HUDEP-2 (cell line): ENCODE measurements around the gene UBE3C.
"Not testable (repeated sequence)": the region's sequence is repeated elsewhere in the genome, so short reads cannot be mapped to it uniquely, and the experiment has no call there.

Experiments
- DNase-seq, 76 experiments: peaks; one replicate each; lab custom pipeline; 2025; ENCODE audit not compliant: unreplicated experiment in 76 of 76; lab: John Stamatoyannopoulos, UW

Gene UBE3C

GRCh38 chr7:157138424-157139110 lies at the start of gene UBE3C:
Gene UBE3C, plus strand, starts transcription at chr7:157138926. Its CDS starts 347 bp downstream, at chr7:157139273.
- DNase-seq = peak in 74 of 76 experiments; percentile 23 to 90 (median 76)

GRCh38 chr7:157089100-157089610 lies 49.6 kb upstream of the UBE3C start:
- no peak for DNase-seq

GRCh38 chr7:157090485-157091165 lies 48.1 kb upstream of the UBE3C start:
- no peak for DNase-seq

- no peak for DNase-seq
Measured at GRCh38 chr7:157096286-157097055, 42.3 kb upstream of the UBE3C start.

GRCh38 chr7:157097056-157097329 lies 41.7 kb upstream of the UBE3C start:
- DNase-seq = no peak

- no peak for DNase-seq
Measured at GRCh38 chr7:157097569-157097968, 41.2 kb upstream of the UBE3C start.

GRCh38 chr7:157100005-157100404 lies 38.7 kb upstream of the UBE3C start:
- DNase-seq = not testable (repeated sequence)

GRCh38 chr7:157103641-157104040 lies 35.1 kb upstream of the UBE3C start:
- DNase-seq = not testable (repeated sequence)

- DNase-seq = no peak
Measured at GRCh38 chr7:157111311-157111710, 27.4 kb upstream of the UBE3C start.

GRCh38 chr7:157112706-157113105 lies 26.0 kb upstream of the UBE3C start:
- no peak for DNase-seq

- no peak for DNase-seq
Measured at GRCh38 chr7:157113607-157114006, 25.1 kb upstream of the UBE3C start.

- DNase-seq = no peak
Measured at GRCh38 chr7:157116762-157117161, 22.0 kb upstream of the UBE3C start.

- no peak for DNase-seq
Measured at GRCh38 chr7:157117796-157118195, 20.9 kb upstream of the UBE3C start.

GRCh38 chr7:157120181-157120580 lies 18.5 kb upstream of the UBE3C start:
- DNase-seq = no peak

GRCh38 chr7:157121184-157121715 lies 17.5 kb upstream of the UBE3C start:
- no peak for DNase-seq

GRCh38 chr7:157122800-157123495 lies 15.8 kb upstream of the UBE3C start:
- no peak for DNase-seq

GRCh38 chr7:157124690-157125089 lies 14.0 kb upstream of the UBE3C start:
- DNase-seq = peak in 1 of 76 experiments; percentile 12

- DNase-seq = no peak
Measured at GRCh38 chr7:157125376-157126223, 13.1 kb upstream of the UBE3C start.

- no peak for DNase-seq
Measured at GRCh38 chr7:157126921-157127320, 11.8 kb upstream of the UBE3C start.

GRCh38 chr7:157129200-157129599 lies 9.5 kb upstream of the UBE3C start:
- DNase-seq = no peak
